ENCODE data around the gene CTDSP2. TPM values are rescaled to one million over a fixed set of nuclear protein-coding genes. Genes with fewer than 3 reads are reported as not detected.

CTDSP2 gene, protein sequence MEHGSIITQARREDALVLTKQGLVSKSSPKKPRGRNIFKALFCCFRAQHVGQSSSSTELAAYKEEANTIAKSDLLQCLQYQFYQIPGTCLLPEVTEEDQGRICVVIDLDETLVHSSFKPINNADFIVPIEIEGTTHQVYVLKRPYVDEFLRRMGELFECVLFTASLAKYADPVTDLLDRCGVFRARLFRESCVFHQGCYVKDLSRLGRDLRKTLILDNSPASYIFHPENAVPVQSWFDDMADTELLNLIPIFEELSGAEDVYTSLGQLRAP
- total RNA-seq: 102 and 186 TPM in 2 replicates

DNA sequence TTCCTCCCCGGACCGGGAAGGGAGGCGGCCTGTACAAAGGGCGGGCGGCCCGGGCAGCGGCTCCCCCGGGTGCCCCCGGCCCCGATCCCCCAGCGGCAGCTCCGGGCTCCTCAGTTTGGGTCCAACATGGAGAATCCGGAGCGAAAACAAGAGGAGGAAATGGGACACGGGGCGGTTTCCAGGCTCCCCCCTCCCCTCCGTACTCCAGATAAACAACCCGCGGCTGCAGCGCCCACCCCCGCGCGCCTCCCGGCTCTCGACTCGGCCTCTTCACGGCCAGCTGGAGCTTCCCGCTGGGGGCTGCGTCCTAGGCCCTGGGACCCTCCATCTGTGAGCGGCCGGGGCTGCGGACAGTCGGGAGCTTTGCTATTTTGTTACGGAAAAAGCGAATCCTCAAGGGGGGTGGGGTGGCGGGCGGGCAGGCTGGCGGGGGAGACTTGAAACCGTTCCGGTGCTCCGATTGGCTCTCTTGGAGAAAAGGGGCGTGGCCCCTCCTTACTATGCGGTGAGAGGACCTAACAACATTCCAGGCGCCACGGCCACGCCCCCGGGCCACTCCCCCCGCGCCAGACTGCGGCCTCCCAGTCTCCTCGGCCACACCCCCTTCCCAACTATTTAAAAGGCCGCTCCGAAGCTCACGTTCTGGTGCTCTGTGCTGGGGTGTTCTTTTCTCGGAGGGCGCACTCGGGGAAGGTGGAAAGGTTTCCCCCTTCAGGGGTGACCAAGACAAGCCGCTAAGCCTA lies at the start of gene CTDSP2:
Gene CTDSP2, minus strand, starts transcription at position 153 of the 743 bp plus-strand sequence. CDS start 294 bp downstream, outside the sequence.

DNA sequence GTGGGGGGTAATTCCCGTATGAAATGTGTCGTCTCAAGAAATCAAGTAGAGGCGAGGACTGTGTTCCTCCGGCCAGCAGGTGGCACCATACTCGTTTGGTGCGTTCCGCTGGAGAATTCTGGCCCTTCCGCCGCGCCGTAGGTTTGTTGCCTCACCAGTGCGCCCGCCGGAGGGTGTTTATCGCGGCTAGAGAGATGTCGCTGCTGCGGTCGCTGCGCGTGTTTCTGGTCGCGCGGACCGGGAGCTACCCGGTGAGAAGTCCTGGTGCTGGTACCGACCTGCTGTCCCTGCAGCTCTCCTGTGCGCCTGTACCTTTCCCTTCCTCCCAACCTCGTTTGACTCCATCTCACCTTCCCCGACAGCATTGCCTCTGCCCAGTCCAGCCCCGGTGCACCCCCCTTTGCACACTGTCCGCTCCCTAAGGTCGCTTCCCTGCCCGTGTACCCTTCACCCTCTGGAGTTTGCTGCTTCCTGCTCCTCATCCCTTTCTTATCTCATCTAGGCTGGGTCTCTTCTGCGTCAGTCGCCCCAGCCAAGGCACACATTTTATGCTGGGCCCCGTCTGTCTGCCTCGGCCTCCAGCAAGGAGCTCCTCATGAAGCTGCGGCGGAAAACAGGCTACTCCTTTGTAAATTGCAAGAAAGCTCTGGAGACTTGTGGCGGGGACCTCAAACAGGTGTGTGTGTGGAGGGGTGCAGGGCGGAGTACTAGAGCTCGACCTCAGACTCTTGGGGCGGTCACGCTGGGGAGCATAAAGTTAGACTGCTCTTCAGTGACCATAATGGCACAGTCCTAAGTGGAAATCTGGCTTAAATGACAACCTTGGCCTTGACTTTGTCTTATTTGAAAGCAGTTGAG lies 63.7 kb downstream of the CTDSP2 start, which contains the start of gene TSFM:
Gene TSFM, plus strand, starts transcription at position 180 of the 858 bp plus-strand sequence. Its CDS starts 15 bp downstream, at position 195.

DNA sequence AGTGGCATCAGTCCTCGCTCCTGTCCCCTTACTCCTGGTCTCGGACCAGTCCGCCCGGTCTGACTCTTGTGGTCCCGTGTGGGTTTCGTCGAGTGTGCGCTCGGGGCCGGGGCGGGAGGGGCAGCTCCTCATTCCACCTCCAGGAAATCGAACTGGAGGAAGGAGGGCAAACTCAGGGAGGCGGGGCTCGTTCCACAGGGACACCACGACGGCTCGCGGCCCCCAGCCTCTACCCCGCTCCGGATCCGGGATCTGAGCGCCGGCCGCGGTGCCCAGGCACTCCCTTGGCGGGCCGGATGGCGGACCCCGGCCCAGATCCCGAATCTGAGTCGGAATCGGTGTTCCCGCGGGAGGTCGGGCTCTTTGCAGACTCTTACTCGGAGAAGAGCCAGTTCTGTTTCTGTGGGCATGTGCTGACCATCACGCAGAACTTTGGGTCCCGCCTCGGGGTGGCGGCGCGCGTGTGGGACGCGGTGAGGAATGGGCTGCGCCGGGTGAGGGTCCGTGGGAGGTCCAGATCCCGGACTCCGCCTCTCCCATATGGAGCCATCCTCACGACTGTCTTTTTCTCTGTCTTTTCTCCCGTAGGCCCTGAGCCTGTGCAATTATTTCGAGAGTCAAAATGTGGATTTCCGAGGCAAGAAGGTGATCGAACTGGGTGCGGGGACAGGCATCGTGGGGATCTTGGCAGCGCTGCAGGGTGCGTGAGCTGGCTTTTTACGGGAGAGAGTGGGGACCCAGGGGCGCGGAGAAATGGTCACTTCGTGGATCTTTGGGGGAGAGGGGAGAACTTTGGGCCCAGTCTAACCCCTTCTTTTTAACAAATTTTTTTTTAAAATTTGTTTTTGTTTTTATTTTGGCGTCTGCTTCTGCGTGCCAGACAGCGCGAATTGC lies 73.9 kb downstream of the CTDSP2 start, which contains the start of gene EEF1AKMT3:
Gene EEF1AKMT3, plus strand, starts transcription at position 186 of the 894 bp plus-strand sequence. Its CDS starts 111 bp downstream, at position 297.

DNA sequence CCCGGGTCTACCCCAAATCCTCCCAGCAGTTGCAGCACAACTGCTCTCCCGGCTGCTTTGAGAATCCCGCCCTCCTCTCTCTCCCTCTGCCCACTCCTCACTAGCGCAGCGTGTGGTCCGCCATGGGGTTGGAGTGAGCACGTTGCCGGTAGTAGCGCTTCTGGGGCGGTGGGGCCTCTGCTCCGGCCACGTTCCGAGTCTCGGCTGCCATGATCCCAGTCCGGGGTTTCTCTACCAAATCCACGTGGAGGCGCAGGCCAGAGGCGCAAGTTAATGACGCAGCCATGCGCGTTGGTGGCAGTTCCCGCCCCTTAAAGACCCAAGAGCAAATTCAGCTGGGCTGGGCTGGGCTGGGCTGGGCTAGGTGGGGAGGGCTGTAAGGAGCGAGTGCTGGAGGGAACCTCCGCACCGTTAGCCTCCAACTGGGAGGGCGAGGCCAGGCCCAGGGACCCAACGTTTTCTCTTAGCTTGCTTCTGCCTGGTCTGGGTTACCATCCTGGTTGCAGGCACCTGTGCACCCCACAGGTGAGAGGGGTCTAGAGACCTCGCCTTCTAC lies 74.6 kb downstream of the CTDSP2 start, which contains the start of gene METTL1:
Gene METTL1, minus strand, starts transcription at position 233 of the 556 bp plus-strand sequence. Its CDS starts 22 bp downstream, at position 211.

Small RNAs within 50 kb of the gene (small RNA-seq; reads per million reads assigned to genes)
- gene MIR26A2 (ENCODE audit: low replicate concordance): 2.5 reads per million, percentile 74 among the genes with 10 or more reads in this experiment
- not detected for gene RNU6-1083P (ENCODE audit: low replicate concordance)

Other genes starting within 250 kb of the CTDSP2 start
- 21.2 and 22.5 TPM in 2 replicates for gene DTX3, start 241.9 kb downstream of the CTDSP2 start, total RNA-seq
- gene ARHGEF25, start 235.3 kb downstream of the CTDSP2 start, total RNA-seq: 9.0 and 9.8 TPM in 2 replicates
- 2.8 and 5.3 TPM in 2 replicates for gene B4GALNT1, start 213.5 kb downstream of the CTDSP2 start, total RNA-seq
- 113 and 651 TPM in 2 replicates for gene OS9, start 152.6 kb downstream of the CTDSP2 start, total RNA-seq
- 0.22 and 0.29 TPM in 2 replicates for gene AGAP2, start 108.0 kb downstream of the CTDSP2 start, total RNA-seq
- 34.6 and 44.8 TPM in 2 replicates for gene TSPAN31, start 101.7 kb downstream of the CTDSP2 start, total RNA-seq
- 301 and 304 TPM in 2 replicates for gene CDK4, start 94.4 kb downstream of the CTDSP2 start, total RNA-seq
- gene MARCHF9, start 91.6 kb downstream of the CTDSP2 start, total RNA-seq: 1.6 and 5.3 TPM in 2 replicates
- 1.1 and 2.3 TPM in 2 replicates for gene CYP27B1, start 79.7 kb downstream of the CTDSP2 start, total RNA-seq
- 12.5 and 12.7 TPM in 2 replicates for gene METTL1, start 74.6 kb downstream of the CTDSP2 start, total RNA-seq
- 8.9 and 9.4 TPM in 2 replicates for gene EEF1AKMT3, start 74.1 kb downstream of the CTDSP2 start, total RNA-seq
- gene TSFM, start 63.9 kb downstream of the CTDSP2 start, total RNA-seq: 18.2 and 19.5 TPM in 2 replicates
- 1.3 and 3.1 TPM in 2 replicates for gene AVIL, start 28.0 kb downstream of the CTDSP2 start, total RNA-seq
- gene ATP23, start 94.8 kb upstream of the CTDSP2 start, total RNA-seq: 0.66 and 5.9 TPM in 2 replicates